HG03039 (cell line): Measurements from ENCODE around the gene C2CD3.
"Not testable (repeated sequence)": the region's sequence is repeated elsewhere in the genome, so short reads cannot be mapped to it uniquely, and the experiment has no call there.

Experiments
- ATAC-seq: cut with Tn5 transposase; IDR thresholded peaks from one replicate; pipeline ENCODE4 v1.9.1; 2021; ENCODE audit warnings: mild to moderate bottlenecking, moderate library complexity; ENCODE audit not compliant: unreplicated experiment

Gene C2CD3

GRCh38 chr11:74123008-74123448, 47.8 kb downstream of the C2CD3 start:
- no peak for ATAC-seq

- no peak for ATAC-seq
These were observed 49.0 kb downstream of the C2CD3 start for GRCh38 chr11:74121804-74122203.

- ATAC-seq = not testable (repeated sequence)
These were observed 50.4 kb downstream of the C2CD3 start for GRCh38 chr11:74120260-74121035.

GRCh38 chr11:74116719-74117118, 54.1 kb downstream of the C2CD3 start:
- ATAC-seq = no peak

GRCh38 chr11:74112877-74113276, 57.9 kb downstream of the C2CD3 start:
- no peak for ATAC-seq

GRCh38 chr11:74106124-74106523, 64.7 kb downstream of the C2CD3 start:
- ATAC-seq = no peak

- no peak for ATAC-seq
These were observed 68.5 kb downstream of the C2CD3 start for GRCh38 chr11:74102321-74102720.

- no peak for ATAC-seq
These were observed 70.1 kb downstream of the C2CD3 start for GRCh38 chr11:74100735-74101134.

- no peak for ATAC-seq
These were observed 70.6 kb downstream of the C2CD3 start for GRCh38 chr11:74100231-74100630.

- no peak for ATAC-seq
These were observed 73.0 kb downstream of the C2CD3 start for GRCh38 chr11:74097686-74098237.

- no peak for ATAC-seq
These were observed 76.4 kb downstream of the C2CD3 start for GRCh38 chr11:74094393-74094792.

- ATAC-seq = no peak
These were observed 78.4 kb downstream of the C2CD3 start for GRCh38 chr11:74092425-74092824.

GRCh38 chr11:74091549-74091948, 79.3 kb downstream of the C2CD3 start:
- ATAC-seq = no peak

- ATAC-seq = no peak
These were observed 80.1 kb downstream of the C2CD3 start for GRCh38 chr11:74090701-74091100.

- no peak for ATAC-seq
These were observed 84.4 kb downstream of the C2CD3 start for GRCh38 chr11:74086242-74086884.

- ATAC-seq = no peak
These were observed 85.3 kb downstream of the C2CD3 start for GRCh38 chr11:74085542-74085892.

- ATAC-seq = no peak
These were observed 85.8 kb downstream of the C2CD3 start for GRCh38 chr11:74084796-74085541.

- not testable (repeated sequence) for ATAC-seq
These were observed 86.9 kb downstream of the C2CD3 start for GRCh38 chr11:74083927-74084326.

- no peak for ATAC-seq
These were observed 89.4 kb downstream of the C2CD3 start for GRCh38 chr11:74081428-74081827.

- ATAC-seq = no peak
These were observed 93.6 kb downstream of the C2CD3 start for GRCh38 chr11:74077193-74077592.

GRCh38 chr11:74072721-74073120, 98.1 kb downstream of the C2CD3 start:
- ATAC-seq = no peak
